ENCODE data around the gene DDX47.

The DDX47 gene

DNA sequence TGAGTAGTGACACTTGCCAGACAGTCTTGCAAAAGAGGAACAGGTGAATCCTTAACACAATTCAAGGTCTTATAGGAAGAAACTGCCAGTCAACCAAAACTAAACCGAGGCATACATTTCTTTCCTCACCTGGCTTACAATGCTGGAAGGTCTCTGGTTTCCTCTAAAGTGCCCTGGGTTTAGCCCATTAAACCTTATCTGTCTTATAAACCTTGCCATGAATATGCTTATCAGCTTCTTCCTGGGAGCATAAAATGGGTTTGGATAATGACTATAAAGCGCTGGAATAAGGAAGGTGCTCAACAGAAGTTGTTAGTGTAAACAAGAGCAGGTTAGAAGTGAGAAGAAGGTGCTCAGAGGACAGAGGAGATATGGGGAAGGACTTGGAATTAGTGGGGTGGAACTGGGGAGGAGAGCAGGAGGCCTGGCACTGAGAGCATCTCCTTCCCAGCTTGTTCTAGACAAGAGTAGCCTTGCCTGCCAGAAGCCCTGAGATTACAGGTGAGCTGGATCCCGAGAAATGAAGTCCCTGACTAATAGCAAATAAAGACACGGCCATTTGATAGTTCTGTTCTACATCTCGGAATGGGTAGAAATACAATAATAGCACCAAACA is 64.1 kb downstream of the DDX47 start:
- DNase-seq, result no peak

DNA sequence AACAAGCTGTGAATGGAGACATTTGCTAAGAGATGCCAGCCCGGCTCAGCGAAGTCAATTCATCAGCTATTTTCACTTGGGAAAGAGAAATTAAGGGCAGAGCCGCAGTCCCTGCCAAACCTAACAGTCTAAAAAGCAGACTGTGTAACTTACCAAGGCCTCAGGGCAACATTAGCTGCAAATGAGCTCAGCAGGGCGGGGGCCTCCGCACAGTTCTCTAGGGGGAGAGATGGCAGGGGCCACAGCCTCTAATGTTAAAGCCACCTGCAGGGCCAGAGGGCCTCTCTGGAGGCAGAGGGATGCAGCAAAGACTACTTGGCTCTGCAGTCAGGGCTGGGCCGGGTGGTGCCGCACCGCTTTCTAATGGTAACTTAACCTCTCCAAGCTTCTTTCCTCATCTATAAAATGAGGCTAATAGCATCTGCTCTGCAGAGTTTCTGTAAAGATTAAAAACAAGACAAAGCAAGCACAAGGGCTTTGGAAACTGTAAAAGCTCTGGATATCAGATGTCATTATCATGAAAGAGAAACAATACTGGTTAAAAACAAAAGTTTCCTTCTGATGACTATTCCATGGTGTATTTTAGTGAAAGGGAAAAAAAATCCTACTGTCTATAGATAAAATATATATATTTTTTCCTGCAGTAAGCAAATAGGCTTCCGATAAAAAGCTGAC is 64.8 kb downstream of the DDX47 start:
- no peak for DNase-seq
